ENCODE data around the gene MAJIN. TPM values are rescaled to one million over a fixed set of nuclear protein-coding genes. Genes with fewer than 3 reads are reported as not detected.

Gene MAJIN
- total RNA-seq, 1 donor from 2014 or later = not detected

DNA sequence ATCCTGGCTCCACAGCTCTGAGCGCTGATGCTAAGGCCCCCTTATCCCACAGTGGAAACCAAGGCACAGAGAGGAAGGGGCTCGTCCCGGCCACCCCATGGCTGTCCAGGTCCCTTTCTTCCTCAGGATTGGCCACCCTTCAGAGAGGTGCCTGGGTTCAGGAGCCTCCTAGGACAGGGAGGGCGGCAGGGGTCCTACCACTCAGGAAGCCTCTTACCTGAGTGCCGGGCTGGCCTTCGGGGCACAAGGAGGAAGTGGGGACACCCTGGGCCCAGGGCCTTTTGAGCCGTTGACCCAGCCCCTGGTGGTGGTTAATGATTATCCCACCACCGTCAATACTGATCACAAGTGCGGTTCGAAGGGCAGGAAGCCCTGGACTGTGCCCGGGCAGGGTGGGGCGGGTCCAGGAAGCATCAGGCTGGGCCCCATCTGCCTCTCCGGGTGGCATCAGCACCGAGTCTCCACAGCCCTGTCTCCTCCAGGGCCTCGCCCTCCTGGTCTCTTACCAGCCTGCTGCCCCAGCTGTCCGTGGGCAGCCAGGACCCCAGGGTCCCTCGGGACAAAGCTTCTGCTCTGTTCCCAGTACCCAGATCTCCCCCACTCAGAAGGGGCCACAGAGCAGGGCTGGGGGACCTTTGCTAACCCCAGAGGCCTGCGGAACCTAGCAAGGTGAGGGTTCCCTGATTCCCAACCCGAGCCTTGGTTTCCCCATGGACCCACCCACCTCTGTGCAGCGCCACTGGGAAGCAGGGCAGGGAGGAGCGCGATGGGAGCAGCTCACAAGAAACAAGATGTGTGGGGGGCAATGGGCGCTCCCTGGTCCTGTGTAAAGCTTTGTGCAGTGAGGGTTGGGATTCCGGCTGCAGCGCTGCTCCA is 78.5 kb downstream of the MAJIN start:
- no peak for DNase-seq (ENCODE audit: low spot score)

DNA sequence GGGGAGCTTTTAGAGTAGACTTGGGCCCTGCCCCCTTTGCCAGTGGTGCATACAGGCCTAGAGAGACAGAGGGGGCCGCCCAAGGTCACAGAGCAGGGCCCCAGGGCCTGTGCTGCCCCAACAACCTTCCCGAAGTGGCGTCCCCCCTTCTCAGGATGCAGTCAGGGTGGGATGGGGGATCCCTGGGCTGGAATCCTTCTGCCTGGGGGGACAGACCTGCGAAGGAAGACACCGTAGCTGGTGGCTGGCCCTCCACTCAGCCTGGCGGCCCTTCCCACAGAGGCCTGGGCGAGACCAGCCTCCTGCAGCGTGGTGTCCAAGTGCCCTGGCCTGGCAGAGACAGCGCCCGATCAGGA is 79.1 kb downstream of the MAJIN start:
- no peak for DNase-seq (ENCODE audit: low spot score)

DNA sequence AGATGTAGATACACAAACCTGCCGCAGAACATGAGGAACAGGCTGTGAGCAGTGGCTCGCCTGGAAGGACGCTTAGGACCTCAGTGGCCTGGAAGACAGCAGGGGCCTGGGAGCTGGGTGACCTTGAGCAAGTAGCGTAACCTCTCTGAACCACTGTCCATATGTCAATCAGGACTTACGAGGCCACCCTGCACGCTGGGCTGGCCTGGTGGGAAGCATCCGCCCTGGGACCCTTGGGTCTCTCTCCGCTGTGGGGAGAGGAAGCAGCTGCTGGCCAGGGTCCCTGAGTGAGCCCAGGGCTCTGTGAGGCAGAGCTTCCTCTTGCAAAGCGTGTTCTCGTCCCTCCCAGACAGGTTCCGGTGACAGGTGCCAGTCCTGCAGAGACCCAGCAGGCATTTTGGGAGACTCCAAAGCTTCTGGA is 79.5 kb downstream of the MAJIN start:
- DNase-seq (ENCODE audit: low spot score) = no peak

DNA sequence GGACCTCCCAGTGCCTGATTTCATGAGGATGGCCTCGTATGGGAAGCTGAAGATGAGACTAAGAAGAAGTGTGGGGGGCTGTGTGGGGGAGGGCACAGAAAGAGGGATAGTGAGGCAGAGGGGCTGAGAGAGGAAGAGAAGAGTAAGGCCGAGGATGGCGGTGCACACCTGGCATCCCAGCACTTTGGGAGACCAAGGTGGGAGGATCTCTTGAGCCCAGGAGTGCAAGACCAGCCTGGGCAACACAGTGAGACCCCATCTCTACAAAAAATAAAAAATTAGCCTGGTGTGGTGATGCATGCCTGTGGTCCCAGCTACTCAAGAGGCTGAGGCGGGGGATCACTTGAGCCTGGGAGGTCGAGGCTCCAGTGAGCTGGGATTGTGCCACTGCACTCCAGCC is 80.0 kb downstream of the MAJIN start:
- DNase-seq (ENCODE audit: low spot score) = no peak

DNA sequence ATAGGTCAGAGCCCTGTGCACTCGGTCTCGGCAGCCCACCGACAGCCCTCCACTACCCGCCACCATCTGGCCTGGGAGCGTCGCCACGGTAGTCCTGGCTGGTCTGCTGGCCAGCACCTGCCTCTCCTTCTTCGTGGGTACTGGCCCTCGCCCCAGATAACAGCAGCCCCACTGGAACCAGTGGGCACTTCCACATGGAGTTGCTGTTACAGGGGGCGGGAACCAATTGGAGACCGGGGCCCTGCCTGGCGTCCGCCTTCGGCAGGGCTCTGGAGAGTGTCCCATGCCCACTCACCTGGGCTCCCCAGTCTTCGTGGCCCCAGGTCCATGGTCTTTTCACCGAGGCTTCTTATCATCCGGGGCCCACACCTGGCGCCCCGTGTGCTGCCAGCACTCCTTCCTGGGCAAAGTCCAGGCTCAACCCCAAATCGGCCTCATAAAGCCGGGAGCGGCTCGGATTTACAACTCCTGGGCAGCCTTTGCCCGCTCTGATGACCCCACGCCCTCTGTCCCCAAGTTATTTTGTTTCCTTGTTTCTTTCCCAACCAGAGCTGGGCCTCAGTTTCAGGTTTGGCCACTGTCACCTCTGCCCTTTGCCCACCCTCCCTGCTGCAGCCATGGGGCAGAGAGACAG is 80.6 kb downstream of the MAJIN start:
- DNase-seq (ENCODE audit: low spot score) = no peak

DNA sequence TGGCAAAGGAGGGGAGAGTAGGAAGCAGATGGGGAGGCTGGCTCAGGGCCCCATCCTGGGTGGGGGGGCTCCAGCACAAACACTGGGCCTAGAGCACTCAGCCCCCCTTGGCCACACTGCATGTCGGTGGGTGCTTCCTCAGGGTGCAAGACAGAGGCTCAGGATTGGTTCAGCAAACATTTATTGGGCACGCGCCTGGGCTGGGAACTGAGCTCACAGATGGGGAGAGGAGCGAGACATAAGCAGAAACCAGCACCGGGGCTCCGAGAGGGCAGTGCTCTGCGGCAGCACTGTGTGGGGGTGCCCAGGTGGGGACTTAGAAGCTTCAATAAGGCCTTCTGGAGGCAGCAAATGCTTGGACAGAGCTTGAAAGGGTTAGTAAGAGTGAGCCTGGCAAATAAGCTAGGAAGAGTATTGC is 81.4 kb downstream of the MAJIN start:
- no peak for DNase-seq (ENCODE audit: low spot score)

DNA sequence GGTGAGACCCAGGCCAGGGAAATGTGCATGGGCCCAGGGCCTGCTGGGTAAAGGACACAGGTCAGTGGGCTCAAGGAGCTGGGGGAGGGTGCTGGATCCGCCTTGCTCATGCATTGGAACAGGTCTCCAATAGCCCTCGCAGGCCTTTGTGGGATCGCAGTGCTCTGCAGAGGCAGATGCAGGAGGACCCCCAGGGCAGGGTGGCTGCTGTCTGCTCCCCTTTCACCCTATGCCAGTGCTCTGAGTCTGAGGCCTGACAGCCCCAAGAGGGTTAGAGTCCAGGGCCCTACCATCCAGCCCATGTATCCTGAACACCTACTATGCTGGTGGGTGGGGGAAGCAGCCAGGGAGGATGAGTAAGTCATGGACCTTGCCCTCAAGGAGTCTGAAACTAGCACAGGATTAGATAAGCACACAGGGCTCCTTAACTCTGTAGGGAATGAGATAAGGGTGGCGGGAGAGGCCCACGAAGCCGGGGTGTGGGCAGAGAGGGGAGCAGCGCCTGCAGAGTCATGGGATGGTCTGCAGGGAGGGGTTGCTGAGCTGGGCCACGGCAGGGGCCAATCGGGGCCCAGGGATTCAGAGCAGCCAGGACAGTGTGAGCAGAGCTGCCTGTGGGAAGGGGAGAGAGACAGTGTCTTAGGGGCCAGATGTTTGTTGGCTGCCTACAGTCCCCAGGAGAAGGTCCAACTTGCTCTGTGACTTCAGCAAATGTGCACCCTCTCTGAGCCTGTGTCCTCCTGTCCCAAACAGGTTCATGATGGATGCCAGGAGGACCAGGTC is 83.0 kb downstream of the MAJIN start:
- DNase-seq (ENCODE audit: low spot score) = no peak

DNA sequence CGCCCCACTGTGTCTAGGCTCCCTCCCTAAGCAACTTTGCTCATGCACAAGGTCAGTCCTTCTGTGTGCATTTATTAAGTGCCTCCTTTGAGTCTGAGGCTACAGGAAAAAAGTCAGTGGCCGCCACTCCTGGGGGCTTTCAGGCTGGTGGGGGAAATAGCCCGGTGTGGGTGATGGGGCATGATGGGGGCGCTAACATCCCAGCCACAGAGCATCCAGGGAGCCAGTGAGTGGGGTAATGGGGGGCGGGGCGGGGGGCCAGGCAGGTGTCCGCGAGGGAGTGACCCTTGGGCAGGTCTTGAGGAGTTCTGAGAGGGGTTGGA is 83.5 kb downstream of the MAJIN start:
- no peak for DNase-seq (ENCODE audit: low spot score)

Small RNA genes within 50 kb of the gene (microRNA-seq; reads per million reads assigned to microRNA genes)
- not detected for gene MIR6749 (ENCODE audit: borderline number of aligned reads)
- gene MIR6750 (ENCODE audit: borderline number of aligned reads) = not detected
- not detected for gene MIR6879 (ENCODE audit: borderline number of aligned reads)

Other genes starting within 250 kb of the MAJIN start
- 8.8 TPM for gene NRXN2, start 248.9 kb downstream of the MAJIN start, total RNA-seq
- gene RASGRP2, start 228.0 kb downstream of the MAJIN start, total RNA-seq = 22.0 TPM
- gene PYGM, start 212.1 kb downstream of the MAJIN start, total RNA-seq = 1.8 TPM
- 302 TPM for gene SF1, start 193.6 kb downstream of the MAJIN start, total RNA-seq
- 18.2 TPM for gene MAP4K2, start 168.9 kb downstream of the MAJIN start, total RNA-seq
- 18.5 TPM for gene MEN1, start 161.6 kb downstream of the MAJIN start, total RNA-seq
- gene CDC42BPG, start 127.5 kb downstream of the MAJIN start, total RNA-seq = 0.55 TPM
- 95.0 TPM for gene EHD1, start 93.5 kb downstream of the MAJIN start, total RNA-seq
- gene ATG2A, start 54.9 kb downstream of the MAJIN start, total RNA-seq = 22.2 TPM
- gene PPP2R5B, start 47.4 kb downstream of the MAJIN start, total RNA-seq = 28.3 TPM
- gene GPHA2, start 36.2 kb downstream of the MAJIN start, total RNA-seq = not detected
- gene BATF2, start 24.9 kb upstream of the MAJIN start, total RNA-seq = 2.1 TPM
- 93.0 TPM for gene ARL2, start 42.1 kb upstream of the MAJIN start, total RNA-seq
- gene SNX15, start 55.3 kb upstream of the MAJIN start, total RNA-seq = 27.6 TPM
- gene SAC3D1, start 69.1 kb upstream of the MAJIN start, total RNA-seq = 12.3 TPM
- 15.2 TPM for gene NAALADL1, start 86.4 kb upstream of the MAJIN start, total RNA-seq
- gene CDCA5, start 111.9 kb upstream of the MAJIN start, total RNA-seq = 1.2 TPM
- 32.1 TPM for gene ZFPL1, start 112.1 kb upstream of the MAJIN start, total RNA-seq
- 86.6 TPM for gene VPS51, start 124.1 kb upstream of the MAJIN start, total RNA-seq
- gene TM7SF2, start 139.8 kb upstream of the MAJIN start, total RNA-seq = 22.1 TPM
- gene ZNHIT2, start 145.6 kb upstream of the MAJIN start, total RNA-seq = 11.5 TPM
- 617 TPM for gene FAU, start 150.0 kb upstream of the MAJIN start, total RNA-seq
- gene MRPL49, start 150.2 kb upstream of the MAJIN start, total RNA-seq = 26.1 TPM
- gene SYVN1, start 162.4 kb upstream of the MAJIN start, total RNA-seq = 78.8 TPM
- gene SPDYC, start 198.1 kb upstream of the MAJIN start, total RNA-seq = not detected
- gene CAPN1, start 209.8 kb upstream of the MAJIN start, total RNA-seq = 102 TPM